ENCODE results near the gene OSTN. TPM values are rescaled to one million over a fixed set of nuclear protein-coding genes. Genes with fewer than 3 reads are reported as not detected.

Gene OSTN
- total RNA-seq, 1 experiment from 2014 or later, result not detected

DNA sequence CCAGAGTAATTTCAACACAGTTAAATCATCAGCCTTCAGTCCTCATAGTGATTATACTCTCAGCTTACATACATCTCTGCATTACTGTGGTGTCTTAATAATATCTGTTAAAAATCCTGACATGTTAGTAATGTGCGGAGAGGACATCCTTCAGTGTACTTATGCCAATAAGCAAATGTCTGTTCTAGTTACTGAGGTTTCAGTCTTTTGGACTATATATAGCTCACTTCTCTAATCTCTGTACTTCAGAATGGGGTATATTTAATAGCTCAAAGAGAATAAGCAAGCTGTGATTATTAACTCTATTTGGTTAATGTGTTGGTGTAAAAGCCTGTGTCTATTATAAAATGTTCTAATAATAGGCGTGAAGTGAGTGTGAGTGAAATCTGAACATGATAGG is 28.9 kb upstream of the OSTN start:
- TF ChIP-seq, protein P1, sequence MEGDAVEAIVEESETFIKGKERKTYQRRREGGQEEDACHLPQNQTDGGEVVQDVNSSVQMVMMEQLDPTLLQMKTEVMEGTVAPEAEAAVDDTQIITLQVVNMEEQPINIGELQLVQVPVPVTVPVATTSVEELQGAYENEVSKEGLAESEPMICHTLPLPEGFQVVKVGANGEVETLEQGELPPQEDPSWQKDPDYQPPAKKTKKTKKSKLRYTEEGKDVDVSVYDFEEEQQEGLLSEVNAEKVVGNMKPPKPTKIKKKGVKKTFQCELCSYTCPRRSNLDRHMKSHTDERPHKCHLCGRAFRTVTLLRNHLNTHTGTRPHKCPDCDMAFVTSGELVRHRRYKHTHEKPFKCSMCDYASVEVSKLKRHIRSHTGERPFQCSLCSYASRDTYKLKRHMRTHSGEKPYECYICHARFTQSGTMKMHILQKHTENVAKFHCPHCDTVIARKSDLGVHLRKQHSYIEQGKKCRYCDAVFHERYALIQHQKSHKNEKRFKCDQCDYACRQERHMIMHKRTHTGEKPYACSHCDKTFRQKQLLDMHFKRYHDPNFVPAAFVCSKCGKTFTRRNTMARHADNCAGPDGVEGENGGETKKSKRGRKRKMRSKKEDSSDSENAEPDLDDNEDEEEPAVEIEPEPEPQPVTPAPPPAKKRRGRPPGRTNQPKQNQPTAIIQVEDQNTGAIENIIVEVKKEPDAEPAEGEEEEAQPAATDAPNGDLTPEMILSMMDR (IDR thresholded peaks at IDR 0.05), result no peak
- TF ChIP-seq POLR2AphosphoS5 (IDR thresholded peaks at IDR 0.05; ENCODE audit: low read depth, low read length) (no peak), SIN3A (IDR thresholded peaks at IDR 0.05; ENCODE audit: borderline replicate concordance, insufficient read depth, low read depth, low read length) (no peak), TCF7L2 (IDR thresholded peaks at IDR 0.05; ENCODE audit: low read depth, low read length) (no peak)
- TF ChIP-seq, protein P2, sequence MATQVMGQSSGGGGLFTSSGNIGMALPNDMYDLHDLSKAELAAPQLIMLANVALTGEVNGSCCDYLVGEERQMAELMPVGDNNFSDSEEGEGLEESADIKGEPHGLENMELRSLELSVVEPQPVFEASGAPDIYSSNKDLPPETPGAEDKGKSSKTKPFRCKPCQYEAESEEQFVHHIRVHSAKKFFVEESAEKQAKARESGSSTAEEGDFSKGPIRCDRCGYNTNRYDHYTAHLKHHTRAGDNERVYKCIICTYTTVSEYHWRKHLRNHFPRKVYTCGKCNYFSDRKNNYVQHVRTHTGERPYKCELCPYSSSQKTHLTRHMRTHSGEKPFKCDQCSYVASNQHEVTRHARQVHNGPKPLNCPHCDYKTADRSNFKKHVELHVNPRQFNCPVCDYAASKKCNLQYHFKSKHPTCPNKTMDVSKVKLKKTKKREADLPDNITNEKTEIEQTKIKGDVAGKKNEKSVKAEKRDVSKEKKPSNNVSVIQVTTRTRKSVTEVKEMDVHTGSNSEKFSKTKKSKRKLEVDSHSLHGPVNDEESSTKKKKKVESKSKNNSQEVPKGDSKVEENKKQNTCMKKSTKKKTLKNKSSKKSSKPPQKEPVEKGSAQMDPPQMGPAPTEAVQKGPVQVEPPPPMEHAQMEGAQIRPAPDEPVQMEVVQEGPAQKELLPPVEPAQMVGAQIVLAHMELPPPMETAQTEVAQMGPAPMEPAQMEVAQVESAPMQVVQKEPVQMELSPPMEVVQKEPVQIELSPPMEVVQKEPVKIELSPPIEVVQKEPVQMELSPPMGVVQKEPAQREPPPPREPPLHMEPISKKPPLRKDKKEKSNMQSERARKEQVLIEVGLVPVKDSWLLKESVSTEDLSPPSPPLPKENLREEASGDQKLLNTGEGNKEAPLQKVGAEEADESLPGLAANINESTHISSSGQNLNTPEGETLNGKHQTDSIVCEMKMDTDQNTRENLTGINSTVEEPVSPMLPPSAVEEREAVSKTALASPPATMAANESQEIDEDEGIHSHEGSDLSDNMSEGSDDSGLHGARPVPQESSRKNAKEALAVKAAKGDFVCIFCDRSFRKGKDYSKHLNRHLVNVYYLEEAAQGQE (IDR thresholded peaks at IDR 0.05; ENCODE audit: insufficient read depth in 1 of 2, low read depth in 2 of 2, low read length in 1 of 2), result no peak
- POLR2A ChIA-PET, result no interaction called here
- ATAC-seq, result no peak
- BruUV-seq (replicated peaks), result no TSS peak
- in situ Hi-C loops (cut with HindIII; ENCODE audit: low pct_unique_long_range_greater_than_20kb, low sequenced_read_pairs), result no loop called here
- intact Hi-C loops (cut with micrococcal nuclease; ENCODE audit: unreplicated experiment), result no loop called here
- no peaks in the 10 kb centered on the region for H3K9me3 ChIP-seq (ENCODE audit: control insufficient read depth, insufficient read depth, low read depth, low read length)
- CTCF ChIA-PET, result no interaction called here
- H3K27ac ChIP-seq (ENCODE audit: low read length), result no peak overlapping the region
- H3K27me3 ChIP-seq (ENCODE audit: control insufficient read depth, insufficient read depth, low read length), result no peaks in the 10 kb centered on the region
- no peak overlapping the region for H3K4me3 ChIP-seq (ENCODE audit: low read depth in 2 of 2, low read length in 2 of 2)
- no peak for DNase-seq (ENCODE audit: low read depth, low spot score)
- H3K4me1 ChIP-seq (ENCODE audit: control insufficient read depth, insufficient read depth, low read length), result no peaks in the 10 kb centered on the region
- no peaks in the 10 kb centered on the region for H3K36me3 ChIP-seq (ENCODE audit: control insufficient read depth, insufficient read depth, low read length)

DNA sequence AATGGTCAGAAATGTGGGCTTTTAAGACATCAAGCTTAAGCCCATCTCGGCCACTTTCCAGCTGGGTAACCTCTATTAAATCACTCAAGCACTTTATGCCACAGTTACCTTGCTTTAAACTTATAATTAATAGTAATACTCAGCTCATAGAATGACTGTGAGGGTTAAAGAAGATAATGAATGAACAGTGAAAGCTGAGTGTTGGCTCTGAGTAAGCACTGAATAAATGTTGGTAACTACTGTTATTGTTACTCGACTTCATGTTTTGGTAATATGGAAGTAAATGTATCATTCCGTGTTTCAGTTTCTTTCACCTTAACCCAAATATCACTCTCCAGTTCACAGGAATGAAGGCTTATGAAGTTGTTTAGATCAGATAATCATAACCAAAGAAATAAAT is 23.9 kb upstream of the OSTN start:
- CTCF ChIA-PET, result no interaction called here
- no peak for DNase-seq (ENCODE audit: low read depth, low spot score)
- in situ Hi-C loops (cut with HindIII; ENCODE audit: low pct_unique_long_range_greater_than_20kb, low sequenced_read_pairs), result no loop called here

More for the DNA sequence above, 23.9 kb upstream of the OSTN start:
- no peak for ATAC-seq
- H3K36me3 ChIP-seq (ENCODE audit: control insufficient read depth, insufficient read depth, low read length), result no peaks in the 10 kb centered on the region
- H3K4me1 ChIP-seq (ENCODE audit: control insufficient read depth, insufficient read depth, low read length), result no peaks in the 10 kb centered on the region
- H3K27ac ChIP-seq (ENCODE audit: low read length), result no peak overlapping the region
- no peaks in the 10 kb centered on the region for H3K9me3 ChIP-seq (ENCODE audit: control insufficient read depth, insufficient read depth, low read depth, low read length)
- BruUV-seq (replicated peaks), result no TSS peak
- no peaks in the 10 kb centered on the region for H3K27me3 ChIP-seq (ENCODE audit: control insufficient read depth, insufficient read depth, low read length)
- POLR2A ChIA-PET, result no interaction called here
- H3K4me3 ChIP-seq (ENCODE audit: low read depth in 2 of 2, low read length in 2 of 2), result no peak overlapping the region
- intact Hi-C loops (cut with micrococcal nuclease; ENCODE audit: unreplicated experiment), result no loop called here
- TF ChIP-seq POLR2AphosphoS5 (IDR thresholded peaks at IDR 0.05; ENCODE audit: low read depth, low read length) (no peak), SIN3A (IDR thresholded peaks at IDR 0.05; ENCODE audit: borderline replicate concordance, insufficient read depth, low read depth, low read length) (no peak), TCF7L2 (IDR thresholded peaks at IDR 0.05; ENCODE audit: low read depth, low read length) (no peak)
- TF ChIP-seq, protein P2 (IDR thresholded peaks at IDR 0.05; ENCODE audit: insufficient read depth in 1 of 2, low read depth in 2 of 2, low read length in 1 of 2), result no peak
- TF ChIP-seq, protein P1 (IDR thresholded peaks at IDR 0.05), result no peak
